SJCRH30 (cell line): ENCODE measurements around the gene APC. TPM values are rescaled to one million over a fixed set of nuclear protein-coding genes. Genes with fewer than 3 reads are reported as not detected.
"Not testable (repeated sequence)": the region's sequence is repeated elsewhere in the genome, so short reads cannot be mapped to it uniquely, and the experiment has no call there.

ENCODE experiments used
- DNase-seq, 2 experiments: peaks; one replicate each; pipeline ENCODE4 v3.0.0-alpha.2; 2015 to 2020
- H3K27ac ChIP-seq: fragments of 250-450 bp; sonication (Bioruptor Pico); 2 replicates; pipeline ENCODE4 v1.5.1; 2020; ENCODE audit warnings: mild to moderate bottlenecking, moderate library complexity
- H3K27me3 ChIP-seq: fragments of 250-450 bp; sonication (Bioruptor Pico); 2 replicates; pipeline ENCODE4 v1.5.1; 2020; ENCODE audit warnings: mild to moderate bottlenecking, moderate library complexity
- H3K36me3 ChIP-seq: fragments of 250-450 bp; sonication (Bioruptor Pico); 2 replicates; pipeline ENCODE4 v1.5.1; 2020; ENCODE audit warnings: mild to moderate bottlenecking, moderate library complexity
- H3K4me1 ChIP-seq: fragments of 250-450 bp; sonication (Bioruptor Pico); 2 replicates; pipeline ENCODE4 v1.5.1; 2020; ENCODE audit warnings: mild to moderate bottlenecking, moderate library complexity
- H3K4me3 ChIP-seq: fragments of 250-450 bp; sonication (Bioruptor Pico); 2 replicates; pipeline ENCODE4 v1.5.1; 2020; ENCODE audit warnings: mild to moderate bottlenecking, moderate library complexity
- H3K9me3 ChIP-seq: fragments of 250-450 bp; sonication (Bioruptor Pico); replicated peaks from 2 replicates; pipeline ENCODE4 v1.5.1; 2020; ENCODE audit warnings: mild to moderate bottlenecking, moderate library complexity
- total RNA-seq: library from RNA; depleted of rRNA; stranded (reverse); fragments of >200 nt; shearing (Covaris generic); gene quantifications from 2 replicates; pipeline ENCODE4 v1.2.3, GENCODE V29; 2014

The APC gene
- total RNA-seq, 1 experiment from 2014 or later = 39.6 TPM

GRCh38 chr5:112707187-112708102 is 30.2 kb upstream of the APC start:
- DNase-seq = peak; percentile 99
- Histone ChIP-seq H3K4me3 (peak overlapping the region; percentile 78), H3K27ac (peak overlapping the region; percentile 56), H3K27me3 (no peaks in the 10 kb centered on the region), H3K4me1 (peaks cover 17% of the 10 kb centered on the region), H3K9me3 (no peaks in the 10 kb centered on the region), H3K36me3 (no peaks in the 10 kb centered on the region)

GRCh38 chr5:112708103-112708622 is 29.5 kb upstream of the APC start:
- Histone ChIP-seq H3K36me3 (no peaks in the 10 kb centered on the region), H3K27me3 (no peaks in the 10 kb centered on the region), H3K9me3 (no peaks in the 10 kb centered on the region), H3K4me1 (peaks cover 17% of the 10 kb centered on the region), H3K27ac (peak overlapping the region; percentile 56; the same call in 1 of the 2 replicates), H3K4me3 (peak overlapping the region; percentile 78)
- DNase-seq = no peak

GRCh38 chr5:112709416-112709815 is 28.3 kb upstream of the APC start:
- no peak overlapping the region for H3K27ac ChIP-seq
- H3K4me1 ChIP-seq = peaks cover 9% of the 10 kb centered on the region
- no peaks in the 10 kb centered on the region for H3K27me3 ChIP-seq
- H3K36me3 ChIP-seq = no peaks in the 10 kb centered on the region
- no peak for DNase-seq
- H3K4me3 ChIP-seq = no peak overlapping the region
- H3K9me3 ChIP-seq = no peaks in the 10 kb centered on the region

GRCh38 chr5:112710896-112711295 is 26.8 kb upstream of the APC start:
- no peak overlapping the region for H3K4me3 ChIP-seq
- no peaks in the 10 kb centered on the region for H3K36me3 ChIP-seq
- no peak for DNase-seq
- no peak overlapping the region for H3K27ac ChIP-seq
- peaks cover 9% of the 10 kb centered on the region for H3K4me1 ChIP-seq
- H3K27me3 ChIP-seq = no peaks in the 10 kb centered on the region
- H3K9me3 ChIP-seq = no peaks in the 10 kb centered on the region

GRCh38 chr5:112711436-112711835 is 26.2 kb upstream of the APC start:
- no peaks in the 10 kb centered on the region for H3K9me3 ChIP-seq
- H3K4me3 ChIP-seq = no peak overlapping the region
- no peaks in the 10 kb centered on the region for H3K36me3 ChIP-seq
- peaks cover 9% of the 10 kb centered on the region for H3K4me1 ChIP-seq
- DNase-seq = no peak
- H3K27me3 ChIP-seq = no peaks in the 10 kb centered on the region
- no peak overlapping the region for H3K27ac ChIP-seq

- no peaks in the 10 kb centered on the region for H3K27me3 ChIP-seq
- H3K4me3 ChIP-seq = no peak overlapping the region
- H3K9me3 ChIP-seq = no peaks in the 10 kb centered on the region
- H3K36me3 ChIP-seq = no peaks in the 10 kb centered on the region
- H3K4me1 ChIP-seq = peaks cover 6% of the 10 kb centered on the region; the same call in 1 of the 2 replicates
- no peak for DNase-seq
- H3K27ac ChIP-seq = no peak overlapping the region
Observed at GRCh38 chr5:112713206-112713605, 24.5 kb upstream of the APC start.

- not testable (repeated sequence) for H3K27ac ChIP-seq, H3K4me3 ChIP-seq, H3K36me3 ChIP-seq, H3K9me3 ChIP-seq, H3K27me3 ChIP-seq, H3K4me1 ChIP-seq, DNase-seq
Observed at GRCh38 chr5:112716895-112717294, 20.8 kb upstream of the APC start.

- Histone ChIP-seq H3K36me3 (no peaks in the 10 kb centered on the region), H3K27ac (no peak overlapping the region), H3K4me3 (no peak overlapping the region), H3K27me3 (no peaks in the 10 kb centered on the region), H3K4me1 (no peaks in the 10 kb centered on the region), H3K9me3 (no peaks in the 10 kb centered on the region)
- no peak for DNase-seq
Observed at GRCh38 chr5:112717506-112718082, 20.1 kb upstream of the APC start.

- Histone ChIP-seq H3K4me1 (no peaks in the 10 kb centered on the region), H3K9me3 (no peaks in the 10 kb centered on the region), H3K36me3 (no peaks in the 10 kb centered on the region), H3K27ac (no peak overlapping the region), H3K27me3 (no peaks in the 10 kb centered on the region), H3K4me3 (no peak overlapping the region)
- no peak for DNase-seq
Observed at GRCh38 chr5:112718344-112718743, 19.3 kb upstream of the APC start.

- no peak for DNase-seq
- no peaks in the 10 kb centered on the region for H3K27me3 ChIP-seq
- no peak overlapping the region for H3K4me3 ChIP-seq
- no peaks in the 10 kb centered on the region for H3K4me1 ChIP-seq
- no peaks in the 10 kb centered on the region for H3K9me3 ChIP-seq
- H3K36me3 ChIP-seq = no peaks in the 10 kb centered on the region
- no peak overlapping the region for H3K27ac ChIP-seq
Observed at GRCh38 chr5:112720576-112720975, 17.1 kb upstream of the APC start.

- Histone ChIP-seq H3K9me3 (no peaks in the 10 kb centered on the region), H3K36me3 (no peaks in the 10 kb centered on the region), H3K4me1 (no peaks in the 10 kb centered on the region; the same call in 1 of the 2 replicates), H3K27ac (no peak overlapping the region), H3K4me3 (no peak overlapping the region), H3K27me3 (no peaks in the 10 kb centered on the region)
- DNase-seq = no peak
Observed at GRCh38 chr5:112724901-112725300, 12.8 kb upstream of the APC start.

GRCh38 chr5:112729630-112730029 is 8.1 kb upstream of the APC start:
- Histone ChIP-seq H3K4me1 (no peaks in the 10 kb centered on the region; the same call in 1 of the 2 replicates), H3K27ac (no peak overlapping the region), H3K36me3 (no peaks in the 10 kb centered on the region), H3K9me3 (no peaks in the 10 kb centered on the region), H3K27me3 (no peaks in the 10 kb centered on the region), H3K4me3 (no peak overlapping the region)
- no peak for DNase-seq

- no peaks in the 10 kb centered on the region for H3K9me3 ChIP-seq
Observed at GRCh38 chr5:112732131-112732530, 5.6 kb upstream of the APC start.

GRCh38 chr5:112733586-112733985 is 4.1 kb upstream of the APC start:
- no peaks in the 10 kb centered on the region for H3K9me3 ChIP-seq

More at GRCh38 chr5:112732131-112732530, 5.6 kb upstream of the APC start:
- H3K4me3 ChIP-seq = no peak overlapping the region
- H3K4me1 ChIP-seq = no peaks in the 10 kb centered on the region; the same call in 1 of the 2 replicates
- H3K27ac ChIP-seq = no peak overlapping the region
- no peak for DNase-seq
- H3K27me3 ChIP-seq = no peaks in the 10 kb centered on the region
- H3K36me3 ChIP-seq = no peaks in the 10 kb centered on the region

GRCh38 chr5:112734597-112734996 is 3.1 kb upstream of the APC start:
- no peaks in the 10 kb centered on the region for H3K4me1 ChIP-seq
- H3K27ac ChIP-seq = no peak overlapping the region
- no peaks in the 10 kb centered on the region for H3K9me3 ChIP-seq
- no peaks in the 10 kb centered on the region for H3K36me3 ChIP-seq
- H3K27me3 ChIP-seq = no peaks in the 10 kb centered on the region
- no peak for DNase-seq
- H3K4me3 ChIP-seq = no peak overlapping the region

More at GRCh38 chr5:112733586-112733985, 4.1 kb upstream of the APC start:
- no peak overlapping the region for H3K27ac ChIP-seq
- no peaks in the 10 kb centered on the region for H3K27me3 ChIP-seq
- no peak for DNase-seq
- no peaks in the 10 kb centered on the region for H3K36me3 ChIP-seq
- H3K4me3 ChIP-seq = no peak overlapping the region
- H3K4me1 ChIP-seq = no peaks in the 10 kb centered on the region; the same call in 1 of the 2 replicates
